Thoracic aorta (tissue), 2 donors: ENCODE data around the gene PHF14. TPM values are rescaled to one million over a fixed set of nuclear protein-coding genes. Genes with fewer than 3 reads are reported as not detected.

Experiments used
- ATAC-seq: fragments of 150-250 bp; one replicate; pipeline ENCODE4 v1.8.0; 2017; ENCODE audit warnings: low read depth; ENCODE audit not compliant: insufficient number of reproducible peaks, low FRiP score
- DNase-seq: peaks from one replicate; pipeline ENCODE4 v3.0.0-alpha.2; 2020; ENCODE audit warnings: low spot score
- H3K27ac ChIP-seq, 2 donors: fragments of 200-600 bp; sonication (generic); 1 replicate in 1 of 2; 2 replicates in 1 of 2; pipeline ENCODE4 v1.5.1; 2016; ENCODE audit warnings: mild to moderate bottlenecking in 2 of 2, moderate library complexity in 2 of 2
- H3K27me3 ChIP-seq: fragments of 200-600 bp; sonication (generic); replicated peaks from 2 replicates; pipeline ENCODE4 v1.6.0; 2016; ENCODE audit warnings: mild to moderate bottlenecking; ENCODE audit not compliant: insufficient read depth
- H3K36me3 ChIP-seq: fragments of 200-600 bp; sonication (generic); one replicate; pipeline ENCODE4 v1.5.1; 2016
- H3K4me1 ChIP-seq, 2 donors: fragments of 200-600 bp; sonication (generic); 1 replicate in 1 of 2; 2 replicates in 1 of 2; pipeline versions ENCODE4 v1.5.1 to v1.6.0; 2016; ENCODE audit warnings: low read depth in 2 of 2, mild to moderate bottlenecking in 1 of 2; ENCODE audit not compliant: control insufficient read depth in 1 of 2
- H3K4me3 ChIP-seq: fragments of 200-600 bp; sonication (generic); 2 replicates; pipeline ENCODE4 v1.5.1; 2016; ENCODE audit warnings: mild to moderate bottlenecking
- H3K9me3 ChIP-seq: fragments of 200-600 bp; sonication (generic); 2 replicates; pipeline ENCODE4 v1.5.1; 2016
- total RNA-seq, 2 donors: library from RNA; depleted of rRNA; stranded (reverse); fragments of >200 nt; gene quantifications; one replicate each; pipeline versions ENCODE4 v1.1.0 to v1.2.3, GENCODE V29; 2016
- TF ChIP-seq, protein P1 (sequence below): fragments of 200-600 bp; sonication (generic); IDR thresholded peaks from one replicate; pipeline ENCODE4 v1.5.1; 2019; ENCODE audit warnings: antibody characterized with exemption

Gene PHF14
- total RNA-seq, 2 donors from 2014 or later: 26.5 to 46.1 TPM

DNA sequence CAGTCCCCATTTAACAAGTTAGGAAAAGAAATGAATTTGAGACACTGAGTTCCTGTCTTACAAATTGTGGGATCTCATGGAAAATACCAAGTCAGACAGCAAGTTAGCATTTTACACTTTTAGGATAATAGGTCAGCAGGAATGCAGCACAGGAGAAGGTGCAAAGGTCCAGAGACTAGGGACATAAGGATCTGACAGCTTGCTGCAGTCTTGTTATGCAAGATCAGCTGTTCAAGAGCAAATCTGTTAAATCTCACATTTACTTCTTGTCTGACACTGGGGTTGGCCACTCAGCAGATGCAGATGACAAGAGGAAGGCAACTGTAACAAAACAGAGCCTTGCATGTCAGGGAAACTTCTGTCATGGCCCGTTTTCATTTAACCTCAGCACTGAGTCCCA, 239.6 kb downstream of the PHF14 start:
- no peaks in the 10 kb centered on the region for H3K27me3 ChIP-seq
- TF ChIP-seq, protein P1, sequence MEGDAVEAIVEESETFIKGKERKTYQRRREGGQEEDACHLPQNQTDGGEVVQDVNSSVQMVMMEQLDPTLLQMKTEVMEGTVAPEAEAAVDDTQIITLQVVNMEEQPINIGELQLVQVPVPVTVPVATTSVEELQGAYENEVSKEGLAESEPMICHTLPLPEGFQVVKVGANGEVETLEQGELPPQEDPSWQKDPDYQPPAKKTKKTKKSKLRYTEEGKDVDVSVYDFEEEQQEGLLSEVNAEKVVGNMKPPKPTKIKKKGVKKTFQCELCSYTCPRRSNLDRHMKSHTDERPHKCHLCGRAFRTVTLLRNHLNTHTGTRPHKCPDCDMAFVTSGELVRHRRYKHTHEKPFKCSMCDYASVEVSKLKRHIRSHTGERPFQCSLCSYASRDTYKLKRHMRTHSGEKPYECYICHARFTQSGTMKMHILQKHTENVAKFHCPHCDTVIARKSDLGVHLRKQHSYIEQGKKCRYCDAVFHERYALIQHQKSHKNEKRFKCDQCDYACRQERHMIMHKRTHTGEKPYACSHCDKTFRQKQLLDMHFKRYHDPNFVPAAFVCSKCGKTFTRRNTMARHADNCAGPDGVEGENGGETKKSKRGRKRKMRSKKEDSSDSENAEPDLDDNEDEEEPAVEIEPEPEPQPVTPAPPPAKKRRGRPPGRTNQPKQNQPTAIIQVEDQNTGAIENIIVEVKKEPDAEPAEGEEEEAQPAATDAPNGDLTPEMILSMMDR: no peak
- no peaks in the 10 kb centered on the region for H3K36me3 ChIP-seq
- no peak for ATAC-seq
- no peaks in the 10 kb centered on the region for H3K4me1 ChIP-seq
- no peaks in the 10 kb centered on the region for H3K9me3 ChIP-seq
- DNase-seq: no peak
- H3K27ac ChIP-seq: no peak overlapping the region
- H3K4me3 ChIP-seq: no peak overlapping the region

DNA sequence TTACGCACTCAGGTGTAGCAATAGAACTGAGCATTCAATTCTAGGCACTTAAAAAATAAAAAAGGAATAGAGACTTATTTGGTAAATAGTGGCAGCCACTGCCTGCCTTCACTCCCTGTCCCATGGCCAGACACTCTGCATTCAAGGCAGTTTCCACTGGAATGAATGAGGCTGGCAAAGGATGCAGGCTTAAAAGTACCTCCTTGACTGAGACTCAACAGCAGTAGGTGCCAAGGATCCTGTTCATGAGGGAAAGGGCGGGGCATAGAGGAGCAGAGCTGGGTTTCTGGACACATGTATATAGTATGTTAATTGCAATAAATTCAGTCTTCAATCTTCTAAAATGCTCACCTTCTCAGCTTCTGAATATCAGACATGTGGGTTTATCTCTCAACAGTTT, 242.6 kb downstream of the PHF14 start:
- Histone ChIP-seq H3K4me1 (no peaks in the 10 kb centered on the region), H3K4me3 (no peak overlapping the region), H3K36me3 (no peaks in the 10 kb centered on the region), H3K9me3 (no peaks in the 10 kb centered on the region), H3K27ac (no peak overlapping the region), H3K27me3 (no peaks in the 10 kb centered on the region)
- DNase-seq: no peak
- TF ChIP-seq, protein P1: no peak
- no peak for ATAC-seq

DNA sequence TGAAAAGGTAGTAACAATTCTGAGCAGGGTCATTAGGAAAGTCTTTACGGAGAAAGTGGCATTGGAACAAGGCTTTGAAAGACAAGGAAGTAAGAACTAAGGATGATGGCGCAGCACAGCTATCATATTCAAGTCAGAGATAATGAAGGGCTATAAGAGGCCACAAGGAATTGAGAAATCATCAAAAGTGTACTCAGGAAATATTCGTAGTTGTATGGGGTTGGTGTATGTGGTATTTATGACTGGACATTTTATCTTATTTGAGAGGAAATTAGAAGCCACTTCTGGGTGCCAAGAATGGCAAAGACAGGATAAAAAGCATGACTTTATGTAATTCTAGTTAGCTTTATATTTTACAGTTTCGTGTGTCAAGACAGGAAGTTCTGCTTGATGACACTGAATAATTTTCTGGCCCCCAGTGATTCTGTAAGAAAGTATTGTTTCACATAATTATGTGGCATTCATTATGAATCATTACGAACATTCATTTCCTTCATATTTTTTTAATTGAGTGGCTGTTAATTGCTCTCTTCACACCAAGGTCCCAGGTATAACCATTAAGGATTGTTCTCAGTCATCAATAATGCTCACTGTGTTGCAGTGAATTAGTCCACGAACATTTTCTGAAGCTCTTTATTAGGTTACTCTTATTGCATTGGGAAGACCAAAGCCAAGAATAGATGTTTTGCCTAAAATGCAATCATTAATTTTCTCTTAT, 244.3 kb downstream of the PHF14 start:
- Histone ChIP-seq H3K36me3 (no peaks in the 10 kb centered on the region), H3K4me3 (no peak overlapping the region), H3K27me3 (no peaks in the 10 kb centered on the region), H3K4me1 (no peaks in the 10 kb centered on the region), H3K27ac (no peak overlapping the region), H3K9me3 (no peaks in the 10 kb centered on the region)
- DNase-seq (no peak), ATAC-seq (no peak)
- TF ChIP-seq, protein P1: no peak
